ENCODE data around the gene TNRC6C.
A peak's percentile ranks its signal among the peaks of the same experiment; 100 is the strongest.

The TNRC6C gene

GRCh38 chr17:78038748-78039288 is 80.3 kb downstream of the TNRC6C start:
- H3K4me3 ChIP-seq (ENCODE audit: control insufficient read depth, low read depth, low read length): no peak overlapping the region
- no peak for TF ChIP-seq CTCF (conservative IDR thresholded peaks at IDR 0.05; ENCODE audit: control insufficient read depth, insufficient read depth, low read depth, low read length)
- no peak for DNase-seq (ENCODE audit: low read depth)

GRCh38 chr17:78039581-78039980 is 81.1 kb downstream of the TNRC6C start:
- no peak for DNase-seq (ENCODE audit: low read depth)
- TF ChIP-seq CTCF (conservative IDR thresholded peaks at IDR 0.05; ENCODE audit: control insufficient read depth, insufficient read depth, low read depth, low read length): no peak

GRCh38 chr17:78040440-78041385 is 82.2 kb downstream of the TNRC6C start:
- peak; percentile 6 for TF ChIP-seq CTCF (conservative IDR thresholded peaks at IDR 0.05; ENCODE audit: control insufficient read depth, insufficient read depth, low read depth, low read length)
- peak overlapping the region; percentile 54 for H3K4me3 ChIP-seq (ENCODE audit: control insufficient read depth, low read depth, low read length)
- DNase-seq (ENCODE audit: low read depth): peak; percentile 37

More at GRCh38 chr17:78039581-78039980, 81.1 kb downstream of the TNRC6C start:
- no peak overlapping the region for H3K4me3 ChIP-seq (ENCODE audit: control insufficient read depth, low read depth, low read length)

GRCh38 chr17:78041386-78042179 is 83.1 kb downstream of the TNRC6C start:
- peak overlapping the region; percentile 54 for H3K4me3 ChIP-seq (ENCODE audit: control insufficient read depth, low read depth, low read length)
- no peak for DNase-seq (ENCODE audit: low read depth)
- no peak for TF ChIP-seq CTCF (conservative IDR thresholded peaks at IDR 0.05; ENCODE audit: control insufficient read depth, insufficient read depth, low read depth, low read length)

DNA sequence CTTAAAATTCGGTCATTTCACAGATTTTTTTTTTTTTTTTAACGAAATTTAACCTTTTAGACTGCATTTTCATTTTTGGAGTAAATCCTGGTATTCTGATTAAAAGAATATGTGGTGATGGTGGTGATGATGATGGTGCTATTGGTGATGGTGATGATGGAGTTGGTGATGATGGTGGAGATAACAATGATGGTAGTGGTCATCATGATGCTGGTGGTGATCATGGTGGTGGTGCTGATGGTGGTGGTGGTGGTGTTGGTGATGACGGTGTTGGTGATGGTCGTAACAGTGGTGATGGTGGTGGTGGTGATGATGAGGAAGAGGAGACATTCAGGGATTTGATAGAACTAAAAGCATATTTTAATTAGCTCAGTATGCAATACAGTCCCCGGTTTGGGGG is 84.0 kb downstream of the TNRC6C start:
- no peak overlapping the region for H3K4me3 ChIP-seq (ENCODE audit: control insufficient read depth, low read depth, low read length)
- no peak for DNase-seq (ENCODE audit: low read depth)
- TF ChIP-seq CTCF (conservative IDR thresholded peaks at IDR 0.05; ENCODE audit: control insufficient read depth, insufficient read depth, low read depth, low read length): no peak

DNA sequence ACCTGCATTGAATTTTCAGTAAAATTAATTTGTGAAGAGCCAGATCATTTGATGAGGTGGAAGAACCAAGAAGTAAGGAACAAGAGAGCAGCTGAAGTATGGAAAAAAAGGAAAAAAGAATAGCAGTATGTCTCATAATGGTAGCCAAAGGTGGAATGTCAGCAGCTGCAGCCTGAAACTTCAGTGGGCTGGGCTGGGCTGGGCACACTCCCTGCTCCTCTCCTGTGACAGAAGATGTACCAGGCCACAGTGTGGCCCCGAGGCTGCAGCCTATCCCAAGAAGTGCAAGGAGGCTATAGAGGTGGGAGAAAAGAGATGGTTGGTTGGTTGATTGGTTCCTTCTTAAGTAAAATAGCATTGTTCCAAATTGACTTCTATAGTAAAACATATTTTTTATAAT is 84.5 kb downstream of the TNRC6C start:
- no peak for TF ChIP-seq CTCF (conservative IDR thresholded peaks at IDR 0.05; ENCODE audit: control insufficient read depth, insufficient read depth, low read depth, low read length)
- no peak for DNase-seq (ENCODE audit: low read depth)

More for the DNA sequence above, 84.5 kb downstream of the TNRC6C start:
- H3K4me3 ChIP-seq (ENCODE audit: control insufficient read depth, low read depth, low read length): no peak overlapping the region
